Liver (tissue), 9 donors: ENCODE measurements around the gene RANBP3. TPM values are rescaled to one million over a fixed set of nuclear protein-coding genes. Genes with fewer than 3 reads are reported as not detected.
A peak's percentile ranks its signal among the peaks of the same experiment; 100 is the strongest.
"Not testable (repeated sequence)": the region's sequence is repeated elsewhere in the genome, so short reads cannot be mapped to it uniquely, and the experiment has no call there.

Experiments used
- DNase-seq: peaks from one replicate; pipeline ENCODE4 v3.0.0-alpha.2; 2017; ENCODE audit warnings: low spot score
- H3K27ac ChIP-seq, 2 donors: one replicate each; pipeline ENCODE4 v1.7.0; 2013; ENCODE audit warnings: inconsistent platforms in 2 of 2, low read length in 2 of 2, control low read depth in 1 of 2, low read depth in 1 of 2, mild to moderate bottlenecking in 1 of 2
- H3K27me3 ChIP-seq, 4 donors: one replicate each; pipeline versions ENCODE4 v1.6.1 to v1.7.0; 2013; ENCODE audit warnings: low read length in 3 of 4, inconsistent platforms in 1 of 4, mild to moderate bottlenecking in 1 of 4, moderate library complexity in 1 of 4; ENCODE audit not compliant: control insufficient read depth in 4 of 4, insufficient read depth in 4 of 4
- H3K36me3 ChIP-seq, 4 donors: one replicate each; pipeline versions ENCODE4 v1.6.1 to v1.7.0; 2013; ENCODE audit warnings: low read length in 3 of 4, mild to moderate bottlenecking in 3 of 4, low read depth in 1 of 4, moderate library complexity in 1 of 4; ENCODE audit not compliant: control insufficient read depth in 4 of 4, insufficient read depth in 3 of 4
- H3K4me1 ChIP-seq, 4 donors: one replicate each; pipeline versions ENCODE4 v1.6.1 to v1.7.0; 2013; ENCODE audit warnings: low read length in 3 of 4, mild to moderate bottlenecking in 3 of 4, moderate library complexity in 1 of 4; ENCODE audit not compliant: control insufficient read depth in 4 of 4, insufficient read depth in 4 of 4
- H3K4me3 ChIP-seq, 3 donors: one replicate each; pipeline versions ENCODE4 v1.6.1 to v1.7.0; 2013; ENCODE audit warnings: low read length in 3 of 3, control low read depth in 1 of 3, low read depth in 1 of 3, mild to moderate bottlenecking in 1 of 3
- H3K9ac ChIP-seq, 2 donors: one replicate each; pipeline ENCODE4 v1.7.0; 2013; ENCODE audit warnings: low read length in 2 of 2, mild to moderate bottlenecking in 2 of 2, moderate library complexity in 2 of 2, control low read depth in 1 of 2, low read depth in 1 of 2
- H3K9me3 ChIP-seq, 4 donors: one replicate each; pipeline versions ENCODE4 v1.6.1 to v1.7.0; 2013; ENCODE audit warnings: low read length in 3 of 4; ENCODE audit not compliant: control insufficient read depth in 4 of 4
- EGR1 ChIP-seq, 2 donors: IDR thresholded peaks; 2 replicates each; pipeline ENCODE4 v1.6.1; 2016 to 2018; ENCODE audit warnings: antibody characterized with exemption in 2 of 2, low read depth in 2 of 2
- FOXA1 ChIP-seq: IDR thresholded peaks from 2 replicates; pipeline ENCODE4 v1.6.1; 2016; ENCODE audit warnings: antibody characterized with exemption
- FOXA2 ChIP-seq: IDR thresholded peaks from 2 replicates; pipeline ENCODE4 v1.6.1; 2016; ENCODE audit warnings: antibody characterized with exemption
- GABPA ChIP-seq, 2 donors: IDR thresholded peaks in 1 of 2; conservative IDR thresholded peaks in 1 of 2; 2 replicates each; pipeline ENCODE4 v1.6.1; 2016; ENCODE audit warnings: antibody characterized with exemption in 2 of 2, mild to moderate bottlenecking in 1 of 2, moderate library complexity in 1 of 2
- HNF4A ChIP-seq, 2 donors: conservative IDR thresholded peaks; 2 replicates each; pipeline ENCODE4 v1.6.1; 2016; ENCODE audit warnings: antibody characterized with exemption in 2 of 2, mild to moderate bottlenecking in 2 of 2
- HNF4G ChIP-seq: IDR thresholded peaks from 2 replicates; pipeline ENCODE4 v1.6.1; 2016; ENCODE audit warnings: antibody characterized with exemption
- NR2F2 ChIP-seq: IDR thresholded peaks from 2 replicates; pipeline ENCODE4 v1.6.1; 2016; ENCODE audit warnings: antibody characterized with exemption
- RAD21 ChIP-seq, 2 donors: IDR thresholded peaks; 2 replicates each; pipeline ENCODE4 v1.6.1; 2016; ENCODE audit warnings: antibody characterized with exemption in 2 of 2, mild to moderate bottlenecking in 2 of 2
- RXRA ChIP-seq, 2 donors: IDR thresholded peaks; 2 replicates each; pipeline ENCODE4 v1.6.1; 2017 to 2018; ENCODE audit warnings: antibody characterized with exemption in 2 of 2, mild to moderate bottlenecking in 1 of 2
- YY1 ChIP-seq: IDR thresholded peaks from 2 replicates; pipeline ENCODE4 v1.6.1; 2016; ENCODE audit warnings: antibody characterized with exemption, mild to moderate bottlenecking
- WGBS: extraction: QIAGEN DNeasy Blood & Tissue Kit; methylation state at CpG from one replicate; pipeline ENCODE4 v1.1.7; 2013; 5-methylcytosine and 5-hydroxymethylcytosine counted together
- polyA plus RNA-seq, 2 donors: library from polyadenylated mRNA; stranded (reverse) in 1 of 2; unstranded in 1 of 2; fragments of 200-250 nt in 1 of 2; fragments of >200 nt in 1 of 2; fragmentation: Nextera tagmentation in 1 of 2; extraction: Ambion mirVana in 1 of 2; gene quantifications; one replicate each; pipeline versions ENCODE4 v1.2.1 to v1.2.3, GENCODE V29; 2013 to 2015
- total RNA-seq, 2 donors: library from RNA; depleted of rRNA; stranded (reverse); fragments of >200 nt; gene quantifications; one replicate each; pipeline ENCODE4 v1.2.3, GENCODE V29; 2014
- TF ChIP-seq, protein P1 (sequence below): IDR thresholded peaks from 2 replicates; pipeline ENCODE4 v1.6.1; 2016; ENCODE audit warnings: antibody characterized with exemption
- TF ChIP-seq, protein P2 (sequence below): IDR thresholded peaks from 2 replicates; pipeline ENCODE4 v1.6.1; 2016; ENCODE audit warnings: antibody characterized with exemption
- TF ChIP-seq, protein P3 (sequence below): IDR thresholded peaks from 2 replicates; pipeline ENCODE4 v1.6.1; 2016; ENCODE audit warnings: antibody characterized with exemption, mild to moderate bottlenecking
- TF ChIP-seq, protein P4 (sequence below): IDR thresholded peaks from 2 replicates; pipeline ENCODE4 v1.6.1; 2016; ENCODE audit warnings: antibody characterized with exemption
- donor health status: healthy.
- donor health status: healthy.
- donor health status: healthy.
- donor health status: healthy.
- donor health status: healthy.

The RANBP3 gene
- total and polyA plus RNA-seq, 4 donors, result 10.0 to 23.3 (median 20.7) TPM

DNA sequence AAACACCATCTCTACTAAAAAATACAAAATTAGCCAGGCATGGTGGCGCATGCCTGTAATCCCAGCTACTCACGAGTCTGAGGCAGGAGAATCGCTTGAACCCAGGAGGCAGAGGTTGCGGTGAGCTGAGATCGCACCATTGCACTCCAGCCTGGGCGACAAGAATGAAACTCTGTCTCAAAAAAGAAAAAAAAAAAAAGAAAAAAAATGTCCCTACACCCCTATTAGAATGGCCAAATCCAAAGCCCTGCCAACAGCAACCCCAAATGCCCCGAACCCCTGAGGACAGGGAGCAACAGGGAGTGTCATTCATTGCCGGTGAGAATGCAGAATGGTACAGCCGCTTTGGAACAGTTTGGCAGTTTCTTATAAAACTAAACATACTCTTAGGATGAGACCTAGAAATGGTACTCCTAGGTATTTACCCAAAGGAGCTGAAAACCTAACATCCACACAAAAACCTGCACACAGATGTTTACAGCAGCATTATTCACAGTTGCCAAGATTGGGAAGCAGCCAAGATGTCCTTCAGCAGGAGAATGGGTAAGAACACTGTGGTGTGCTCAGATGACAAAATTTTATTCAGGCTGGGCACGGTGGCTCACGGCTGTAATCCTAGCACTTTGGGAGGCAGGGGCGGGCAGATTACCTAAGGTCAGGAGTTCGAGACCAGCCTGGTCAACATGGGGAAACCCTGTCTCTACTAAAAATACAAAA lies 94.6 kb downstream of the RANBP3 start:
- not testable (repeated sequence) for H3K9me3 ChIP-seq
- peak overlapping the region in 1 of 2 donors; percentile 12 for H3K27ac ChIP-seq
- 68% methylated on average over 13 of the region's 13 CpGs for WGBS

DNA sequence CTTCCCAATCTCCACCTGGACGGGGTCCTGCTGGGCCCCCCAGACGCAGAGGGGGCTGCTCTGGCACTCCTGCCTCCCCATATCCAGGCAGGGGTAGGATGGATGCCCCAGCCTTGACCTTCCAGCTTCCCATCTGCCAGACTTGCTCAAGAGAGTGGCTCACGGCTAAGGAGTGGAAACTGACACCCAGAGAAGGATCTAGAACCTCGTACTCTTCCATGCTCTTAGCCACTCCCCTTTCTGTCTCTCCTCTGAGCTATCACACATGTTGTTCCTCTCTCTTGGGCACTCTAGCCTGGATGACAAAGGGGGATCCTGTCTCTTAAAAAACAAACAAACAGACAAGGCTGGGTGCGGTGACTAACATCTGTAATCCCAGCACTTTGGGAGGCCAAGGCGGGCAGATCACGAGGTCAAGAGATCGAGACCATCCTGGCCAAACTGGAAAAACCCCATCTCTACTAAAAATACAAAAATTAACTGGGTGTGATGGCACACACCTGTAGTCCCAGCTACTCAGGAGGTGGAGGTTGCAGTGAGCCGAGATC lies 95.4 kb downstream of the RANBP3 start:
- H3K27me3 ChIP-seq, result no peaks in the 10 kb centered on the region
- no peaks in the 10 kb centered on the region for H3K36me3 ChIP-seq
- peaks cover 10 to 23% (median 14%) of the 10 kb centered on the region in 4 donors for H3K4me1 ChIP-seq
- DNase-seq, result no peak
- TF ChIP-seq NR2F2 (no peak), FOXA1 (no peak), HNF4G (no peak), FOXA2 (no peak), HNF4A (conservative IDR thresholded peaks at IDR 0.05) (no peak), EGR1 (IDR thresholded peaks at IDR 0.05; ENCODE audit: low read depth in 2 of 2) (no peak), RXRA (IDR thresholded peaks at IDR 0.05) (no peak), YY1 (no peak), GABPA (IDR thresholded peaks at IDR 0.05 in 1 of 2, conservative IDR thresholded peaks at IDR 0.05 in 1 of 2) (no peak), RAD21 (IDR thresholded peaks at IDR 0.05) (no peak)
- TF ChIP-seq, protein P1, sequence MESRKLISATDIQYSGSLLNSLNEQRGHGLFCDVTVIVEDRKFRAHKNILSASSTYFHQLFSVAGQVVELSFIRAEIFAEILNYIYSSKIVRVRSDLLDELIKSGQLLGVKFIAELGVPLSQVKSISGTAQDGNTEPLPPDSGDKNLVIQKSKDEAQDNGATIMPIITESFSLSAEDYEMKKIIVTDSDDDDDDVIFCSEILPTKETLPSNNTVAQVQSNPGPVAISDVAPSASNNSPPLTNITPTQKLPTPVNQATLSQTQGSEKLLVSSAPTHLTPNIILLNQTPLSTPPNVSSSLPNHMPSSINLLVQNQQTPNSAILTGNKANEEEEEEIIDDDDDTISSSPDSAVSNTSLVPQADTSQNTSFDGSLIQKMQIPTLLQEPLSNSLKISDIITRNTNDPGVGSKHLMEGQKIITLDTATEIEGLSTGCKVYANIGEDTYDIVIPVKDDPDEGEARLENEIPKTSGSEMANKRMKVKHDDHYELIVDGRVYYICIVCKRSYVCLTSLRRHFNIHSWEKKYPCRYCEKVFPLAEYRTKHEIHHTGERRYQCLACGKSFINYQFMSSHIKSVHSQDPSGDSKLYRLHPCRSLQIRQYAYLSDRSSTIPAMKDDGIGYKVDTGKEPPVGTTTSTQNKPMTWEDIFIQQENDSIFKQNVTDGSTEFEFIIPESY, result no peak
- TF ChIP-seq, protein P2, sequence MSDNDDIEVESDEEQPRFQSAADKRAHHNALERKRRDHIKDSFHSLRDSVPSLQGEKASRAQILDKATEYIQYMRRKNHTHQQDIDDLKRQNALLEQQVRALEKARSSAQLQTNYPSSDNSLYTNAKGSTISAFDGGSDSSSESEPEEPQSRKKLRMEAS, result no peak
- TF ChIP-seq, protein P3, sequence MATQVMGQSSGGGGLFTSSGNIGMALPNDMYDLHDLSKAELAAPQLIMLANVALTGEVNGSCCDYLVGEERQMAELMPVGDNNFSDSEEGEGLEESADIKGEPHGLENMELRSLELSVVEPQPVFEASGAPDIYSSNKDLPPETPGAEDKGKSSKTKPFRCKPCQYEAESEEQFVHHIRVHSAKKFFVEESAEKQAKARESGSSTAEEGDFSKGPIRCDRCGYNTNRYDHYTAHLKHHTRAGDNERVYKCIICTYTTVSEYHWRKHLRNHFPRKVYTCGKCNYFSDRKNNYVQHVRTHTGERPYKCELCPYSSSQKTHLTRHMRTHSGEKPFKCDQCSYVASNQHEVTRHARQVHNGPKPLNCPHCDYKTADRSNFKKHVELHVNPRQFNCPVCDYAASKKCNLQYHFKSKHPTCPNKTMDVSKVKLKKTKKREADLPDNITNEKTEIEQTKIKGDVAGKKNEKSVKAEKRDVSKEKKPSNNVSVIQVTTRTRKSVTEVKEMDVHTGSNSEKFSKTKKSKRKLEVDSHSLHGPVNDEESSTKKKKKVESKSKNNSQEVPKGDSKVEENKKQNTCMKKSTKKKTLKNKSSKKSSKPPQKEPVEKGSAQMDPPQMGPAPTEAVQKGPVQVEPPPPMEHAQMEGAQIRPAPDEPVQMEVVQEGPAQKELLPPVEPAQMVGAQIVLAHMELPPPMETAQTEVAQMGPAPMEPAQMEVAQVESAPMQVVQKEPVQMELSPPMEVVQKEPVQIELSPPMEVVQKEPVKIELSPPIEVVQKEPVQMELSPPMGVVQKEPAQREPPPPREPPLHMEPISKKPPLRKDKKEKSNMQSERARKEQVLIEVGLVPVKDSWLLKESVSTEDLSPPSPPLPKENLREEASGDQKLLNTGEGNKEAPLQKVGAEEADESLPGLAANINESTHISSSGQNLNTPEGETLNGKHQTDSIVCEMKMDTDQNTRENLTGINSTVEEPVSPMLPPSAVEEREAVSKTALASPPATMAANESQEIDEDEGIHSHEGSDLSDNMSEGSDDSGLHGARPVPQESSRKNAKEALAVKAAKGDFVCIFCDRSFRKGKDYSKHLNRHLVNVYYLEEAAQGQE, result no peak
- TF ChIP-seq, protein P4, sequence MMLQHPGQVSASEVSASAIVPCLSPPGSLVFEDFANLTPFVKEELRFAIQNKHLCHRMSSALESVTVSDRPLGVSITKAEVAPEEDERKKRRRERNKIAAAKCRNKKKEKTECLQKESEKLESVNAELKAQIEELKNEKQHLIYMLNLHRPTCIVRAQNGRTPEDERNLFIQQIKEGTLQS, result no peak
- peak overlapping the region; percentile 54 to 55 for H3K27ac ChIP-seq
- no peaks in the 10 kb centered on the region for H3K9me3 ChIP-seq
- no peak overlapping the region for H3K4me3 ChIP-seq
- 72% methylated on average over 9 of the region's 9 CpGs for WGBS
- H3K9ac ChIP-seq, result no peak overlapping the region

More for the DNA sequence above, 94.6 kb downstream of the RANBP3 start:
- TF ChIP-seq RAD21 (IDR thresholded peaks at IDR 0.05) (peak in 1 of 2 donors; percentile 61), RXRA (IDR thresholded peaks at IDR 0.05) (peak in 1 of 2 donors; percentile 31), HNF4A (conservative IDR thresholded peaks at IDR 0.05) (peak in 1 of 2 donors; percentile 23)
- not testable (repeated sequence) for H3K36me3 ChIP-seq, H3K9ac ChIP-seq, H3K4me3 ChIP-seq, DNase-seq, H3K27me3 ChIP-seq
- H3K4me1 ChIP-seq, result peaks cover 10 to 23% (median 14%) of the 10 kb centered on the region in 4 donors
